GM10266 (cell line): ENCODE measurements around the gene JAML.
A peak's percentile ranks its signal among the peaks of the same experiment; 100 is the strongest.
"Not testable (repeated sequence)": the region's sequence is repeated elsewhere in the genome, so short reads cannot be mapped to it uniquely, and the experiment has no call there.

Experiments used
- DNase-seq: peaks from one replicate; pipeline ENCODE4 v3.0.0; 2012; ENCODE audit errors: extremely low spot score
- TF ChIP-seq, protein P1 (sequence below): IDR thresholded peaks from 2 replicates; pipeline ENCODE4 v1.5.1; 2012; ENCODE audit warnings: mild to moderate bottlenecking, low read depth; ENCODE audit not compliant: control insufficient read depth, insufficient read depth; ENCODE audit errors: missing control alignments

Gene JAML

DNA sequence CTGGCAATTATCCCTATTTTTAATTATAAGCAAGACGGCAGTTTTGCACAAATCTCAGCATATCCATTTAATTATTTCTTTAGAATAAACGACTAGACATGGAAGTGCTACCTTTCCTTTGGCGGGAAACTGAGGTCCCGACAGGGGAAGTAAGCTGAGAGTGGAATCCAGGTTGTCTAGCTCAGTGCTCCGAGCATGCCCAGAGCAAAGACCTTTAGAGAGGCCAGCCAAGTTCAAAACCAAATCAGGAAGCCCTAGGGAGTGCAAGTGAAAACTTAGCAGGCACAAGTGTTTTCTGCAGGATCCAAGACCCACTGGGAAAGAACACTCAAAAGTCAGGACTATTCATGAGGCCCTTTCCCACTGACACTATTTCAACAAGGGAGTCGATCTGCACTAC, 25.7 kb downstream of the JAML start:
- TF ChIP-seq, protein P1, sequence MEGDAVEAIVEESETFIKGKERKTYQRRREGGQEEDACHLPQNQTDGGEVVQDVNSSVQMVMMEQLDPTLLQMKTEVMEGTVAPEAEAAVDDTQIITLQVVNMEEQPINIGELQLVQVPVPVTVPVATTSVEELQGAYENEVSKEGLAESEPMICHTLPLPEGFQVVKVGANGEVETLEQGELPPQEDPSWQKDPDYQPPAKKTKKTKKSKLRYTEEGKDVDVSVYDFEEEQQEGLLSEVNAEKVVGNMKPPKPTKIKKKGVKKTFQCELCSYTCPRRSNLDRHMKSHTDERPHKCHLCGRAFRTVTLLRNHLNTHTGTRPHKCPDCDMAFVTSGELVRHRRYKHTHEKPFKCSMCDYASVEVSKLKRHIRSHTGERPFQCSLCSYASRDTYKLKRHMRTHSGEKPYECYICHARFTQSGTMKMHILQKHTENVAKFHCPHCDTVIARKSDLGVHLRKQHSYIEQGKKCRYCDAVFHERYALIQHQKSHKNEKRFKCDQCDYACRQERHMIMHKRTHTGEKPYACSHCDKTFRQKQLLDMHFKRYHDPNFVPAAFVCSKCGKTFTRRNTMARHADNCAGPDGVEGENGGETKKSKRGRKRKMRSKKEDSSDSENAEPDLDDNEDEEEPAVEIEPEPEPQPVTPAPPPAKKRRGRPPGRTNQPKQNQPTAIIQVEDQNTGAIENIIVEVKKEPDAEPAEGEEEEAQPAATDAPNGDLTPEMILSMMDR = no peak
- DNase-seq = no peak

DNA sequence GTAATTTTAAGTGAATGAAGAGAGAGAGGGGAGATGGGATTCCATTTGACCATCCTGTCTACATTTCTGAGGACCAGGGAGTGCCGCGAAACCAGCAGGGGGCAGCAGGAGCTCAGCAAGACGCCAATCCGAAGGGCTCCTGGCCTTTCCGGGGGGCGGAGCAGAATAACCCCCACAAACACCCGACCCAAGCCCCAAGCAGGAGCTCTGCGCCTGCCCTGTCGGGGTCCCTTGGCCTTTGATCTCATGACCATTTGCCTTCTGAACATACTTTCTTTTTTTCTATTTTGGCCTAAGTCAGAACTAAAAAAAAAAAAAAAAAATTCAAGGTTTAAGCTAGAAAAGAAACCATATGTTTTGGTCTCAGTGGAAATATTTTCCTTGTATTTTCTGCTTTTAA, 26.4 kb downstream of the JAML start:
- TF ChIP-seq, protein P1 = peak; percentile 93
- DNase-seq = peak; percentile 71

DNA sequence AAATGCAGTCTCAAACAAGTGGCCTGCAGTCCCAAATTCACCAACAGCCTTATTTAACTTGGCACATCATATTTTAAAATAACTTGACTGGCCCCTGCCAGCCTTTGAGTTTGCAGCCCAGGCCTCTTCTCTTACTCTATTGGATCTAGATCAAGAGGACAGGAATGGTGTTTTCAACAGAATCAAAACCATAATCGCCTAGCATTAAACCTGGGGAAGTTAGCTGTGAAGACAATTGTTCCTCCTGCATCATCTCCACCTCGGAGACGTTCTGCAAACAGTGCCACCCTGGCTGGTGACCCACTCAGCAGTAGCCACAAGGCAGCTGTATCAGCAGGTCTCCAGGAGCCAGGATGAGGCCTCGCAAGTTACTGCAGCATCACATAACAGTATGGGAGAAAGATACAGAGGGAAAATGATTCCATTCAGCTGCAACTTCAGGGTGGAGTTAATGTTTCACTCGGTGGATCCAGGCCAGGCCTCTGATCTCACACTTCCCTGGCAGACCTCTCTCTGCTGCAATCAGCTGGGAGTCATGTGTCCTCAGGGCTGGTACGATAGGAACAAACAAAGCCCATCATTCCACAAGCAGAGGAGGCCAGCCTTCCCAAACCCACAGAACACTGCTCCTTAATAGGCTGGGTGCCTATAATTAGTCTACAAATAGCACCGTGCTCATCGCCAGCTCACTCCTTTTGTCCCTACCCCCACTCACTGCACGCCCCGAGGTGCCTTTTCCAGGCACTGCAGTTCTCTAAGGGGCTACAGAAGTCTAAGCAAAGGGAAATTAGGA, 29.8 kb downstream of the JAML start:
- TF ChIP-seq, protein P1 = no peak
- no peak for DNase-seq

DNA sequence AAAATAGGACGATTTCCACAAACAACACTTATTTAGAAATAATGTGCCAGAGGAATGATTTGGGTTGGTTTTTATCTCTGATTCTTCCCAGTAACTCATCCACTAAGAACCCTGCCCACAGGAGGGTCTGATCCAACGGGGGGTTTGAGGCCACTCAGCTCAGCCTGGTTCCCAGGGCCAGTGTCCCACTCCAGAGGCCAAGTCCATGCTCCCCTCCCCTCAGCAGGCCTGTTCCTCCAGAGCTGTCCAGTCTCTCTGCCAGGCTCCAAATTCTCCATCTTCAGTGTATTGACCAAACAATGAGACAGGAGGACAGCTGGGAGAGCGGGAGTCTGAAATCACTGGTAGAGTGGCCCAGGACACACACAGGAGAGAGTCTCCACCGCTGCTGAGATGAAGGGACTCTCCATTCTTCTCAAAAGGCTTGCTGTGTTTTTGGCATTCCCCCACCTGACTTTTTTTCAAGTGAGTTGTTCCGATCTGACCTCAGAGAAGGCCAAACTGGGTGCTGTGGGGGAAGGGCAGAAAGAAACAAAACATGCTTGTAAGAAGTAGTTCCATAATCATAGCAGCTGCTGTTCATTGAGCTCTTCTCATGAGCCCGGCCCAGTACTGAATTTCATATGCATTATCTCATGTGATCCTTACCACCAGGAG, 30.8 kb downstream of the JAML start:
- DNase-seq = peak; percentile 49
- TF ChIP-seq, protein P1 = no peak

DNA sequence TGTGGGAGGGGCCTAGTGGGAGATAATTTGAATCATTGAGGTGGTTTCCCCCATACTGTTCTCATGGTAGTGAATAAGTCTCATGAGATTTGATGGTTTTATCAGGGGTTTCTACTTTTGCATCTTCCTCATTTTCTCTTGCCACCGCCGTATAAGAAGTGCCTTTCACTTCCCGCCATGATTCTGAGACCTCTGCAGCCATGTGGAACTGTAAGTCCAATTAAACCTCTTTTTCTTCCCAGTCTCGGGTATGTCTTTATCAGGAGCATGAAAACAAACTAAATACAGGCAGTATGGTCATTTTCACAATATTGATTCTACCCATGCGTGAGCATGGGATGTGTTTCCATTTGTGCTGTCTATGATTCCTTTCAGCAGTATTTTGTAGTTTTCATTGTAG, 32.0 kb downstream of the JAML start:
- DNase-seq = not testable (repeated sequence)

DNA sequence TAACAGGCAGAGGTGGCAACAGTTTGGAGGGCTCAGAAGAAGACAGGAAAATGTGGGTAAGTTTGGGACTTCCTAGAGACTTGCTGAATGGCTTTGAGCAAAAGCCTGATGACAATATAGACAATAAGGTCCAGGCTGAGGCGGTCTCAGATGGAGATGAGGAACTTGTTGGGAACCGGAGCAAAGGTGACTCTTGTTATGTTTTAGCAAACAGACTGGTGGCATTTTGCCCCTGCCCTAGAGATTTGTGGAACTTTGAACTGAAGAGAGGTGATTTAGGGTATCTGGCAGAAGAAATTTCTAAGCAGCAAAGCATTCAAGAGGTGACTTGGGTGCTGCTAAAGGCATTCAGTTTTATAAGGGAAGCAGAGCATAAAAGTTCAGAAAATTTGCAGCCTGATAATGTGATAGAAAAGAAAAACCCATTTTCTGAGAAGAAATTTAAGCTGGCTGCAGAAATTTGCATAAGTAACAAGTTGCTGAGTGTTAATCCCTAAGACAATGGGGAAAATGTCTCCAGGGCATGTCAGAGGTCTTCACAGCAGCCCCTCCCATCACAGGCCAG, 33.8 kb downstream of the JAML start:
- not testable (repeated sequence) for DNase-seq

DNA sequence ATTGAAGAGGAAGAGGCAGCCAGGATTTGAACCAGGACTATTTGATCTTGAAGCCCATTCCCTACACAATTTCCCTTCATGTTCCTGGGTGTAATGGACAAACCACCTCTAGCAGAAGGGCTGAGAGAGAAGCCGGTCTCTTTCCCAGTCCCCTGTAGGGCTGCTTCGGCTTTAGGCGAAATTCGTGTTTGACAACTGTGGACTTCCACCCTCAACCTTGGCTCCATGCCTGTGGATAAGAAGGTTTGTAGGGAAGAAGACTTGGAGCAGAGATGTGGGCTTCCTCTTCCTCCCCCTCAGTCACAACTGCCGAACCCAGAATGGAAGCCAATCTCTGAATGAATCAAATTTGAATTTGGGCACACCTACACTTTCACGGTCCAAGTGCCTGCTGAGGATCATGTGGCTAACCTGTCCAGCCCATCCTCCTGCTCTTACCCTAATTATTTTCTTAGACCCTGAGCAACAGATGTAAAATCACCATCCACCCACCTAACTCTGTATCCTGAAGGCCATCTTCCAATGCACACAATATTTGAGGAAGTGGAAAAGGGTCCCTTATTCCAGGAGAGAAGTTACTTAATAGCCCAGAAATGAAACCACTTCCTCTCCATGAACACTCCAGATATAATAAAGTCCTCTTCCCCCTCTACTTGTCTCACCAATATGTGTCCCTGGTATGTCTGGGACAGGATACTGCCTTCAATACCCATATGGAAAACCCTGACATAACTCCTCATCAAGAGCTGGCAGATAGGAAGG, 38.3 kb downstream of the JAML start:
- DNase-seq = no peak
- TF ChIP-seq, protein P1 = no peak

DNA sequence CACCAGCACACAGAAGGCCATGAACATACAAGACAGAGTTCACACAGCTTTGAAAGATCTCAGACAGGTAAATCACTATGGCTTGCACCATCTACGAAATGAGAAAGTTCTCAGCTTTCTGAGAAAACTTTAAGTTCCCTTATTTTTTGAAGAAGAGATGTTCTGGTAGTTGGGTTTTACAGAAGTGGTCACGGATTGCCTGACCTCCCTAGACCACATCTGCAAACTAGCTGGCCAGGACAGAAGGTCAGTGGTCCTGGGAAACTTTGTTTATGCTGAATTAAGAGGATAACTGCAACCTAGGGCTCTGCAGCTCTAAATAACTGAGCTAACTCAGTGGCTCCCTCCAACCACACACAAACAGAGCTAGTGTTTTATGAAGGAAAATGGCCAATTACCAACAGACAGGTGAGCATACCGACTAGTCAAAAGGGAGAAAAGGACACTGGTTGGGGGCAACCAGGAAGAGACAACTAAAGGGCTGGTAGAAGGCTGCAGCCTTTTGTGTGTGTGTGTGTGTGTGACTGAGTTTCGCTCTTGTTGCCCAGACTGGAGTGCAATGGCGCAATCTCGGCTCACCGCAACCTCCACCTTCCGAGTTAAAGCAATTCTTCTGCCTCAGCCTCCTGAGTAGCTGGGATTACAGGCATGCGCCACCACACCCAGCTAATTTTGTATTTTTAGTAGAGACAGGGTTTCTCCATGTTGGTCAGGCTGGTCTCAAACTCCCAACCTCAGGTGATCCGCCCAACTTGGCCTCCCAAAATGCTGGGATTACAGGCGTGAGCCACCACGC, 39.8 kb downstream of the JAML start:
- DNase-seq = no peak
- TF ChIP-seq, protein P1 = no peak

DNA sequence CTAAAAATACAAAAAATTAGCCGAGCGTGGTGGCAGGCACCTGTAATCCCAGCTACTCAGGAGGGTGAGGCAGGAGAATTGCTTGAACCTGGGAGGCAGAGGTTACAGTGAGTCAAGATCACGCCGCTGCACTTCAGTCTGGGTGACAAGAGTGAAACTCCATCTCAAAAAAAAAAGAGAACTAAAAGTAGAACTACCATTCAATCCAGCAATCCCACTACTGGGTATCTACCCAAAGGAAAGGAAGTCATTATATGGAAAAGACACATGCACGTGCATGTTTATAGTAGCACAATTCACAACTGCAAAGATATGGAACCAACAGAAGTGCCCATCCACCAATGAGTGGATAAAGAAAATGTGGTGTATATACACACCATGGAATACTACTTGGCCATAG, 41.1 kb downstream of the JAML start:
- DNase-seq = not testable (repeated sequence)
